Keratinocyte (primary cell): ENCODE results near the gene ADAM22.

Source experiments
- CTCF ChIP-seq, 3 experiments: IDR thresholded peaks in 1 of 3; conservative IDR thresholded peaks in 1 of 3; optimal IDR thresholded peaks in 1 of 3; 2 replicates in 2 of 3; 3 replicates in 1 of 3; pipeline versions ENCODE3 to v1.5.1; 2011; ENCODE audit warnings: low read length in 3 of 3, mild to moderate bottlenecking in 3 of 3, moderate library complexity in 2 of 3, control low read depth in 1 of 3, inconsistent platforms in 1 of 3; ENCODE audit not compliant: insufficient read depth in 2 of 3; ENCODE audit errors: extremely low read depth in 1 of 3
- EZH2 ChIP-seq: IDR thresholded peaks from one replicate; pipeline ENCODE4 v1.6.1; 2012; ENCODE audit warnings: inconsistent platforms, mild to moderate bottlenecking, low read length, moderate library complexity

DNA sequence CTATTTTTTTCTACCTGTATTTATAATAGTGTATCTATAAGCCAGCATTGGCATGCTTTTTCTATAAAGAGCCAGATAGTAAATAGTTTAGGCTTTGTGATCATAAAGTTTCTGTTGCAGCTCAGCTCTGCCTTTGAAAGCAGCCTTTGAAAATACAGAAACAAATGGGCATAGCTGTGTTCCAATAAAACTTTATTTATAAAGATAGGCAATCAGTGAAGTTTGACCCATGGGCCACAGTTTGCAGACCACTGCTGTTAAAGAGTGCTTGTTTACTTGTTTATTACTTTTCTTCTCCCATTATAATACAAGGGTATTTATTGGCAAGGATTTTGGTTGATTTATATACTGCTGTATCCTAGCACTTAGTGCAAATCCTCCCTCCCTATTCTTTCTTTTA lies 213.3 kb downstream of the ADAM22 start:
- no peak for TF ChIP-seq CTCF (optimal IDR thresholded peaks at IDR 0.05 in 1 of 3, IDR thresholded peaks at IDR 0.05 in 1 of 3, conservative IDR thresholded peaks at IDR 0.05 in 1 of 3; ENCODE audit: extremely low read depth in 1 of 3, insufficient read depth in 2 of 3, low read length in 3 of 3)
- no peak for TF ChIP-seq EZH2
